GM19193 (cell line): ENCODE measurements around the gene NRSN1.

Experiments
- POLR2A ChIP-seq: IDR thresholded peaks from 4 replicates; pipeline ENCODE4 v1.6.1; 2011; ENCODE audit not compliant: insufficient read depth, insufficient read length; ENCODE audit errors: extremely low read depth

Gene NRSN1, protein sequence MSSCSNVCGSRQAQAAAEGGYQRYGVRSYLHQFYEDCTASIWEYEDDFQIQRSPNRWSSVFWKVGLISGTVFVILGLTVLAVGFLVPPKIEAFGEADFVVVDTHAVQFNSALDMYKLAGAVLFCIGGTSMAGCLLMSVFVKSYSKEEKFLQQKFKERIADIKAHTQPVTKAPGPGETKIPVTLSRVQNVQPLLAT

GRCh38 chr6:24125980-24126379, at the start of gene NRSN1:
Gene NRSN1 (plus strand): TSS chr6:24126215. CDS start chr6:24134328, 8,113 bp downstream.
- no peak for TF ChIP-seq POLR2A

DNA sequence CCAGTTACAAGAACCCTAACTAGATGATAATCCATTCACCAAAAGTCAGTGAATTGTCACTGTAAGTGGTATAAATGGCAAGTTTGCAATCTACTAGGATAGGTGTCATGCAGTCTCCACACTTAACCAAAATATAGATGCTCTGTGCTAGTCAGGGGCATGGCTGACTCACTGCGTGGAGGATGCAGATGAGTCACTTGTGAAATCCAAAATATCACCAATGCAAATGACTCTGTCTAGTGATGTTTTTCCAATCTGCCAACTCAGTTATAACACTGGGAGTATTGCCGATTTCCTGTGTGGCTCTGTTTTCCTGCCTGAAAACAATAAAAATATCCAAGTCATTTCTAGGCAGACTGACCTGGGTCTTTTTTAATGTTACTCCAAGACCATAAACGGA, 47.8 kb upstream of the NRSN1 start:
- no peak for TF ChIP-seq POLR2A

GRCh38 chr6:24079076-24079475, 46.9 kb upstream of the NRSN1 start:
- TF ChIP-seq POLR2A, result no peak

DNA sequence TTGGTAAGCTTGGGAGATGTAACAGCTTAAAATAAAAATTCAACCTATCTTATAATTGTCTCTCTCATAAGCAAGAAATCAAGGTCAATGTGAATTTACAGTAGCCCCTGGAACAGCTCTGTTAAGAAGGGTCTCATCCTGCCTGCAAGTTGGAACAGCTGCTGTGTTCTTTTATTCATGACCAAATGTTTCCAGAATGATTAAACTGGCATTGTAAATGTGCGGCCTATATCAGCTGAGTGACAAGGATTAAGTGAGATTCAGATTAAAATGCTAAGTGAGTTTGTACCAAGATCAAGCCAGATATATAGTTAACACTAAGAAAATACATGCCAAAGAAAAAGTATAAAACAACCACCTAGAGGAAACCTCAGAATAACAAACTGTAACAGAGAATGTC, 45.3 kb upstream of the NRSN1 start:
- TF ChIP-seq POLR2A, result no peak

DNA sequence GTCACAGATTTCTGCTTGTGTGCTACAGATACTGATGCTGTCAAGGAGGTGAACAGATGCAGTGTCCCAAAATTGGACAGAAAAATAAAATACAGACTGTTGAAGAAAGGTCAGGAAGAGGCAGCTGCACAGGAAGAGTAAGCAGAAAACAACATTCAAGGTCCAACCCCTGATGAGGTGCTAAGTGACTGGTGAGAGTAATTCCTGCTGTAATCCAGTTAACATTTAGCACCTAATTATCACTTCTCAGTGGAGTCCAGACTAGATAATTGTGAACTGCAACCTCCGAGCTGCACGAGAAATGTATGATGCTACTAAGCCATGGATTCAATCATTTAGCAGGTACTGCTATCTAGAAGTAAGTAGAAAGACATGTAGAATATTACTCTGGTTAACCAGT, 36.3 kb upstream of the NRSN1 start:
- TF ChIP-seq POLR2A, result no peak

DNA sequence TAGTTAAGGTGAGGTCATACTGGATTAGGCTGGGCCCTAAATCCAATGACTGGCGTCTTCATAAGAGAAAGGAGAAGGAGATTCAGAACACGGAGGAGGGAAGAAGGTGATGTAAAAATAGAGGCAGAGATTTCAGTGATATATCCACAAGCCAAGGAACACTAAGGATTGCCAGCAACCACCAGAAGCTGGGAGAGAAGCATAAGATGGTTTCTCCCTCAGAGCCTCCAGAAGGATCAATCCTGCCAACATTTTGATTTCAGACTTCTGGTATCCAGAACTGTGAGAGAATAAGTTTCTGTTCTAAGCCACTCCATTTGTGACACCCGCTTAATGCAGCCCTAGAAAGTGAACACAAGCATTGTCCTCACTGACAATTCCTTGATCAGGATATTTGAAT, 33.6 kb upstream of the NRSN1 start:
- no peak for TF ChIP-seq POLR2A

DNA sequence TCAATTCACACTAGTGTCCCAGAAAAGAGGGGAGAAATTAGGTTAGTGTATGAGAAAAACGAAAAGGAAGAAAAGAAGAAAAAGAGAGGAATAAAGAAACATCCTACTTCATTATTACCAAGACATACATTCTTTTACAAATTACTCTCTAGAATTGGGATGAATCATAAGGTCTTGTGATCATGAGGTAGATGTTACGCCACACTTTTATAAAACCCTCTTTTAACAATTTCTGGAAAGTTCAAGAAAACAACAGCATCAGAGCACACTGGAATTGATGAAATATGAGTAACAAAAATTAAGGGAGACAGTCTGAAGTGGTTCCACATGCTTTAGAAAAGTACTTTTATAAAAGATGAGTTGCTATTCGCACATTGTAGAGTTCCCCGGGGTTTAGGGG, 32.6 kb upstream of the NRSN1 start:
- TF ChIP-seq POLR2A, result no peak

- TF ChIP-seq POLR2A, result no peak
These were observed 26.8 kb upstream of the NRSN1 start for GRCh38 chr6:24099181-24099580.

GRCh38 chr6:24100024-24100769, 25.8 kb upstream of the NRSN1 start:
- TF ChIP-seq POLR2A, result no peak

DNA sequence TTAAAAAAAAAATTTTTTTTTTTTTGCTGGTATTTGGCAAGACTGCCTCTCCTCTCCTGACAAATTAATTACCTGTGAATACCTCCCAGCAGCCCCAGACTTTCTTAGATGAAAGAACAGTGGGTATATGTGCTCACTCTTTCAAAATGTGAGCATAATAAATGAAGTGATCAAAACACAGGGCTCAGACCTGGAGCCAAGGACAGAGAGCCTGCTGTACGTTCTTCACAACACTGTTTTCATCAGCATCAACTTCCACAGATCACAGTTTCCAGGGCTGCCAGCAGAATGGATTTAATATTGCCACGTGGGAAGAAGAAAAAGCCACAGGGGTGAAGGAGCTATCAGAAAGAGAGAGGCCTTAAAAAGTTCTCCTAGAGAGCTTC, 25.3 kb upstream of the NRSN1 start:
- TF ChIP-seq POLR2A, result no peak

DNA sequence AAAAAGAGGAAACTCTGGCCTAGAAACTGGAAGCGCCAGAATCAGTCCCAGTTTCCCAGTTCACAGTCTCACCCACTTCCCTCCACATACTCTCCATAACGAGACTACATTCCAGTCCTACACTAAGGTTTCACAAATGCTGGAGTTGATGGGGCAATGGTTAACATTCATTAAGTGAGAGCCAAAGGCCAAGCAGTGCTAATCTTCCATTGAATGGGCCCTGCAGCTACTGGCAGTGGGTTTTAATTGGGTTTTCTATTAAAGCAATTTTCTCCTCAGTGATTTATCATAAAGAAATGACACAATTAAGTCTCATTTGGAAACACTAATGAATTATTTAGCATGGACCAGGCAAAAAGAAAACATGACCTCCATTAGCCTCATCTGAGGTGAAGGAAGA, 20.8 kb upstream of the NRSN1 start:
- TF ChIP-seq POLR2A, result no peak

GRCh38 chr6:24106291-24106690, 19.7 kb upstream of the NRSN1 start:
- no peak for TF ChIP-seq POLR2A

GRCh38 chr6:24107294-24107693, 18.7 kb upstream of the NRSN1 start:
- no peak for TF ChIP-seq POLR2A

- TF ChIP-seq POLR2A, result no peak
These were observed 18.0 kb upstream of the NRSN1 start for GRCh38 chr6:24108056-24108455.

DNA sequence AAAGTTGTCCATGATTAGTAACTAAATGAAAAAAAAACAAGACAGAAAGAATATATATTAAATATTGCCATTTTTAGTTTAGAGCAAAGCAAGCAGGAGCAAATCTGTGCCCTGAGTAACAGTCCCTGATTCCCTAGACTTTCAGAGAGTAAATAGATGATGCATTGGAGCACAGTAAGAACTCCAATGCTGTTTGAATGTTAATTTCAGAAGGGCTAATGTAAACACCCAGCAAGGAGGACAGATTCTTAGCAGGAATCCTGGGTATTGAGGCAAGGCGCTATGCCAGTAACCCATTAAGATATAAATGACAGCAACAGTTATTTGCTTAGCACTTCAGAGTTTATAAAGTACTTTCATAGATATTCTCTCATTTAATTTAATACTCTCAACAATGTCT, 15.6 kb upstream of the NRSN1 start:
- no peak for TF ChIP-seq POLR2A

DNA sequence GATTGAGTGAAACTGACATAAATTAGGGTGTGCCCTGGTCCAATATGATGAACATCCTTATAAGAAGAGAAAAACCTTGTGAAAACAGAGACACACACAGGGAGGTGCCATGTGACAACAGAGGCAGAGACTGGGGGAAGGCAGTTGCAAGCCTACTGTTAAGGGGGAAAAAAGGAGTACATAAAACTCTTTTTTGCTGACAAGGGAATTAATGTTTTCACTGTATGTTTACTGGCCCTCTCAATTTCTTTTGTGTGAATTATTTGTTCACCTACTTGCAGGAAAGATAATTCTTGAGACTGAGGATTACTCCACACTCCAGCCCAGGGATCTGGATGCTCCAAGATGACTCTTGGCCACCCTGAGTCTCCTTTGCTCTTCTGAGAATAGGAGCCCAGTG, 12.1 kb upstream of the NRSN1 start:
- TF ChIP-seq POLR2A, result no peak
